NCI-H2081 treated with DMSO at 0.1 percent for 48 hours (cell line): Measurements from ENCODE around the gene WHRN.

Source experiments
- DNase-seq: peaks from one replicate; lab custom pipeline; 2025; lab: John Stamatoyannopoulos, UW

WHRN gene

DNA sequence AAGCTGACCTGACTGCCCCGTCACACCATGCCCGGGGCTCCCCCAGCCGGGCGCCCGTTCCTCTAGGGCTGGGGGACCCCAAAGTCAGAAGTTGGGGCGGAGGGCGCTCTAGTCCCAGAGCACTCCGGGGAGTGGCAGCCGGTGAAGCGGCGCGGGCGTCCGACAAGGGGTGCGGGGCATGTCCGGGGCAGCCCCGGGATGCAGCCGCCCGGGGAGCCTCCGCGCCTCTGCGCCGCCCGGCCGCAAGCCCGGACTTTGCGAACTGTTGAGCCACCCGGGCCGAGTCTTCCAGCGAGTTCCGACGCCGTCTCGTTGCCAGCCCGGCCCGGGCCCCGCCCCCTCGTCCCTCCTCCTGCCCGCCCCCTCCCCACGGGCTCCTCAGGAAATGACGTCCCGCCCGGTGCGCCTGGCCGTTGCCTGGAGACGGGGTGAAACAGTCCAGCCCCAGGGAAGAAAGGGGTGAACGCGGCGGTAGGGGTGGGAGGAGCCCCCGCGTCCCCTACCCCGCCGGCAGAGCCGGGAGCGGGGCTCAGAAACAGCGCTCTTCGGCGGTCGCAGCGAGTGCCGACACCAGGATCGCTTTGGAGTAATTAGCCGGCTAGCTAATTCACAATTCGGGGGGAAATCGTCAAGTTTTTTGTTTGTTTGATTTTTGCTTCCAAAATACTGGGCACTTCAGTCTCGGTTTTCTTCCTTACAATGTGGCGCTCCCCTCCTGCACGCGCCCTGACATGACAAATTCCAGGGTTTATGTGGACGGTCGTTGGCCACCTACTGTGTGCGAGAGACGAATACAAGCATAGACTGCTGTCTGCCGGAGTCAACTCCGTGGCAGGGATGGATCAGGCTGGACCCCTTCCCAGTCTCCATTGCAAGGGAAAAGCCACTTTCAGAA is at the start of gene WHRN:
Gene WHRN, minus strand, starts transcription at position 287 of the 895 bp plus-strand sequence. CDS start 672 bp downstream, outside the sequence.
- peak; percentile 66 for DNase-seq

DNA sequence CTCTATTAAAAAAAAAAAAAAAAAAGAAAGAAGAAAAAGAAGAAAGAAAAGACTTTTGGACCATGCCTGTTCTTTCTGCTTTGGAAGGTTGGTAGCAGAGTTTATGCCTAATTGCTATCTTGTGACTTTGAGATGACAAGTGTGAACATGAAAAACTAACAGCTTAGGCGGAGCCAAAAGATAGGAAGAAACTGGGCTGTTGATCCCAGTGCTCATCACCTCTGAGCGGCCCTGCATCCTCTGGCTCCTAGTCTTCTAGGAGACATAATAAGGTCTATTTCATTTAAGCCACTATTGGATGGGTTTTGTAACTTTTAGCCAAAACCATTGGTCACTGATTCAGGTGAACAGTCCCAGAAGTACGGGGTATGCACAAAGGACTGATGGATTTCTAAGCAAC is 47.9 kb upstream of the WHRN start:
- no peak for DNase-seq

DNA sequence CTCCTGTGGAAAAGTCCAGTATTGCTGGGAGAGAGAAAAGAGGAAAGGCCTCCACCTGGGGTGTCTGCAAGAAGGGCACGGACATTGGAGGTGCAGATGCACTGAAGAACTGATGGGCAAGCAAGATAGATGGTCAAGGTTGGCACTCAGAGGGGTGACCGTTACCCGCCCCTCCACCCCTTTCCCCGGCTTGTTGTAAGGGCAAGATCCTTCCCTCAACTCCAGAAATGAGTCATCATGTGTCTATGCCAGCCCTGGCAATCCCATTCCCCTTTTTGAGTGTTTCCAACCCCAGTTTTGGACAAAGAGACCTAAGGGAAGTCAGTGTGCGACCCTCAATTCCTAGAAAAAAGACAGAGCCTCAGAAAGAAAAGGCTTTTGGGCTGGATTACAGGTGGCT is 47.4 kb upstream of the WHRN start:
- DNase-seq, result no peak

GRCh38 chr9:114551750-114552685 is 46.7 kb upstream of the WHRN start:
- DNase-seq, result no peak

GRCh38 chr9:114549697-114550330 is 44.5 kb upstream of the WHRN start:
- no peak for DNase-seq

DNA sequence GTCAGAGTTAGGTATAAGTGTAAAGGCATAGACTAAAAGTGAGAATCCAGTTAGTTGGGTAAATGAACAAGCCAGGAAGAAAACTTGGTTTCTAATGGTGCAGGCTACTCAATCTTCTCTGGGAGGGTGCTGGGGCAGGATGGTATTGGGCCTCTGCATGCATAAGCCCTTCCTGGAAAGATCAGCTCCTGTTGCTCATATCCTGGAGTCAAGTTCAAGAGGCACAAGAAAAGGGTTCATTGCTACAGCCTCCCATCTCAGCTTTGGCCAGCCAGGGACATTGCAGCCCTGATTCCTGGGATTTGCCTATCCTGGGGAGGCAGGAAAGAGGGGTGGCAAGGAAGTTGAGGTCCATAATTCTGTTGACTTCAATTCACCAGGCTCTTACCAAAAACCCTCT is 41.6 kb upstream of the WHRN start:
- DNase-seq, result no peak

GRCh38 chr9:114545055-114545454 is 39.8 kb upstream of the WHRN start:
- DNase-seq, result no peak

DNA sequence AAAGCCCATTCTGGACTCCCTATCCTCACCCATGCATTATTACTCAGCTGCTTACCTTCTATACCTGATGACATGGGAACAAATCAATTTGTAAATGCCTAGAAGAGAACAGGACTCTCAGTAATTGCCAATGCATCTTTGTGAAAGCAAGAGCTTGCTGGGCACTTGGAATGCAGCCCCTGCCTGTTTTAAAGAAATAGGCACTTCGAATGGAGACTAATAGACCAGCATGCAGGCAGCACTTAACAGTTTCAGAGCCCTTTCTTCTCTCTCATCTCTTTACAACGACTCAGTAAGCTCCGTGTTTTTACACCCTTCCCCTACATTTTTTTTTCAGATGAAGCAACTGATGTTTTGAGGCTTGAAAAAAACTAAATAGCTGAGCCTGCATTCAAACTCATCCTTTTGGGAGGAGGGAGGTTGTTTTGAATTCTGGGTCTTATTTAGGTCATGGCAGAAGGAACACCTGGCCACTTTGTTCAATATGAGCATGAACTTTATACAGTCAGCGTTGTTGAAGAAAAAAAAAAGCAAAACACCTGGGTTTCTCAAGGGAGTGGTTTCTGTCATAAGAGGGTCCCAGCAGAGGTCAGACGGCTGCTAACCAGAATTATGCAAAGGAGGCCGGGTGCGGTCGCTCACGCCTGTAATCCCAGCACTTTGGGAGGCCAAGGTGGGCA is 34.6 kb upstream of the WHRN start:
- no peak for DNase-seq

- no peak for DNase-seq
These were observed 33.0 kb upstream of the WHRN start for GRCh38 chr9:114538241-114538640.

- no peak for DNase-seq
These were observed 27.4 kb upstream of the WHRN start for GRCh38 chr9:114532561-114533237.

DNA sequence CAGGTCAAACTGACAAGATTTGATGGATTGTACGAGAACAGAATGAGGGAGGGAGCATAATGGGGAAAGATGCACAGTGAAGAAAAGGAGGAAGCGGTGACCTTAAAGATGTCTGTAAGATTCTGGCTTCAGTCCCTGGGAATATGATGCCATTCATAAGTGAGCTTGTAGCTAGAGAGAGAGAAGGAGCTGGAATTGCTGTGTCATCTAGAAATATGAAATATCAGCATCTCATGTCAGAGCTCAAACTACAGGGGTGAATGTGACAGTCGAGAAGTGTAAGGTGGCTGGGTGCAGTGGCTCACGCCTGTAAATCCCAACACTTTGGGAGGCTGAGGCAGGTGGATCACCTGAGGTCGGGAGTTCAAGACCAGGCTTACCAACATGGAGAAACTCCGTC is 24.0 kb upstream of the WHRN start:
- DNase-seq, result no peak

- no peak for DNase-seq
These were observed 21.5 kb upstream of the WHRN start for GRCh38 chr9:114526807-114527206.

GRCh38 chr9:114525513-114525912 is 20.2 kb upstream of the WHRN start:
- no peak for DNase-seq

- no peak for DNase-seq
These were observed 19.0 kb upstream of the WHRN start for GRCh38 chr9:114524247-114524681.

DNA sequence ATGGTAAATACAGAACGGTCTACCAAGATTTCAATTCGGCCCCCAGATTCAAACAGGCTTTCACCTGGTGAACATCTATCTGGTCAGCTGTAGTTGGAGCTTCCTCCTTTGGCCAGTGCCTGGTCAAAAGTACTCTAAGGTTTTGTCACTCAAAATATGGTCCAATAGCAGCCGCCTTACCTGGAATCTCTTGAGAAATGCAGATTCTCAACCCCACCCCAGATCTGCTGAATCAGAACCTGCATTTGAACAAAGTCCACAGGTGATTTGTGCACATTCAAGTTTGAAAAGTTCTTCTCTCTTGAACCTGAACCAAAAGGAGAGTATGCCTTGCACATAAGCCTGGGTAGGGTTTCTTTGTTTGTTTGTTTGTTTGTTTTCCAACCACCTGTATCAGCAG is 17.6 kb upstream of the WHRN start:
- DNase-seq, result no peak

DNA sequence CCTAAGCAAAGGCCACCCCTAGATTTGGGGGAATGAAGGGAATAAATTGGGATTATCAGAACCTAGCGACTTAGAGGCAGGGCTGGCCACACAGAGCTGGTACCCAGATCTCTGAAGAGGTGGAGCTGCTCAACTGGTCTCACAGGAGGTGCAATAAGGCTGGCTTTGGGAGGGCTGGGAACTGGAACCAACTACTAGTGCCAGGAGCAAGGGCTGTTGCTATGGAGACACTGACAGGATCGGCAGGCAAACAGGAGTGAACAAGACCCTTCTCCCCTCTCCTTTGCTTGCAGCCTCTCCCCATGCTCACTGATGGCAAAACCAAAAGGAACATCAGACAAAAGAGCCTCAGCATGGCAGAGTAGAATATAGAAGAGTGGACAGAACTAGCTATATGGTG is 17.0 kb upstream of the WHRN start:
- no peak for DNase-seq

GRCh38 chr9:114521846-114522245 is 16.6 kb upstream of the WHRN start:
- DNase-seq, result no peak

- DNase-seq, result no peak
These were observed 13.3 kb upstream of the WHRN start for GRCh38 chr9:114518599-114519022.

DNA sequence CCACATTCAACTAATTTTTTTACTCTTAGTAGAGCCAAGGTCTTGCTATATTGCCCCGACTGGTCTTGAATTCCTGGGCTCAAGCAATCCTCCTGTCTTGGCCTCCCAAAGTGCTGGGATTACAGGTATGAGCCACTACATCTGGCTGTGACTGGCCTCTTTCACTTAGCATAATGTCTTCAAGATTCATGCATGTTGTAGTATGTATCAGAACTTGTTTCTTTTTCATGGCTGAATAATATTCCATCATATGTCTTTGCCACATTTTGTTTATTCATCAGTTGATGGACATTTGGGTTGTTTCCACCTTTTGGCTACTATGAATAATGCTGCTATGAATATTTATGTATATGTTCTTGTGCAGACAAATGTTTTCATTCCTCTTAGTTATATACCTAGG is 12.8 kb upstream of the WHRN start:
- no peak for DNase-seq

DNA sequence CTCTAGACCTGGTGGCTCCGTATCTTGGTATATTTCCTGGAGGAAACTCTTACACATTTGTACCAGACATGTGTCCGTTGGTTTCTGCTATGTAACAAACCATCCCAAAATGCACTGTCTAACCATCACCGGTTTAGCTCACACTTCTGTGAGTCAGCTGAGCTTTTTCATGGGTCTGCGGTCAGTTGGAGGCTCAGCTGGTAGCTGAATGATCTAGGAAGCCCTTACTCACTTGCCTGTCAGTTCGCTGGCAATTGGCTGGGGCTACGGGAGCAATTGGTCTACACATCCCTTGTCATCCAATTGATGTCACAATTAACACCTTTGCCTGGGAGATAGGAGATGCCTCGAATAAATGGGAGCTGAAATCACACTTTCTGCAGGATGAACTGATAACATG is 11.6 kb upstream of the WHRN start:
- no peak for DNase-seq

GRCh38 chr9:114515528-114515927 is 10.3 kb upstream of the WHRN start:
- DNase-seq, result no peak
